H1 (cell line): ENCODE measurements around the gene CCDC24. TPM values are rescaled to one million over a fixed set of nuclear protein-coding genes. Genes with fewer than 3 reads are reported as not detected.

ENCODE experiments used
- CTCF ChIA-PET: fragments of 300-600 bp; sonication (Branson Sonifier 250); formaldehyde crosslinking; loops from one replicate; lab custom pipeline; 2021; ENCODE audit not compliant: partially characterized antibody; lab: Charles Lee
- POLR2A ChIA-PET: fragments of 300-600 bp; sonication (Branson Sonifier 250); formaldehyde crosslinking; loops from one replicate; lab custom pipeline; 2021; ENCODE audit warnings: inconsistent platforms; ENCODE audit not compliant: partially characterized antibody; lab: Charles Lee
- DNase-seq, 2 experiments: peaks; one replicate each; pipeline versions ENCODE4 v3.0.0 to v3.0.0-alpha.2; 2010 to 2022; ENCODE audit warnings: low spot score in 2 of 2, low read depth in 1 of 2, mixed read lengths in 1 of 2
- FAIRE-seq: peaks from 2 replicates; lab custom pipeline; 2011; peaks lifted over from hg19 to GRCh38; lab: Jason Lieb, UNC
- H2AFZ ChIP-seq: 2 replicates; pipeline ENCODE4 v1.8.1; 2012; ENCODE audit warnings: low read length, inconsistent platforms
- H2AK5ac ChIP-seq: 2 replicates; pipeline ENCODE4 v1.6.1; 2013; ENCODE audit warnings: low read depth, low read length
- H2BK120ac ChIP-seq: replicated peaks from 2 replicates; pipeline ENCODE3; 2013; ENCODE audit warnings: low read depth, low read length, inconsistent platforms
- H2BK12ac ChIP-seq: 2 replicates; pipeline ENCODE4 v1.6.1; 2013; ENCODE audit warnings: low read depth, low read length
- H2BK15ac ChIP-seq: 2 replicates; pipeline ENCODE4 v1.6.1; 2013; ENCODE audit warnings: low read length
- H2BK20ac ChIP-seq: 2 replicates; pipeline ENCODE4 v1.6.1; 2013; ENCODE audit warnings: low read length
- H2BK5ac ChIP-seq: 2 replicates; pipeline ENCODE4 v1.6.1; 2013; ENCODE audit warnings: low read depth, low read length
- H3K14ac ChIP-seq: 2 replicates; pipeline ENCODE4 v1.6.1; 2013; ENCODE audit warnings: inconsistent platforms; ENCODE audit not compliant: insufficient read length
- H3K18ac ChIP-seq: 2 replicates; pipeline ENCODE4 v1.6.1; 2013; ENCODE audit warnings: low read length; ENCODE audit errors: extremely low read depth
- H3K23ac ChIP-seq: 2 replicates; pipeline ENCODE4 v1.6.1; 2013; ENCODE audit warnings: inconsistent platforms; ENCODE audit not compliant: insufficient read length
- H3K23me2 ChIP-seq: 2 replicates; pipeline ENCODE4 v1.6.1; 2013; ENCODE audit warnings: low read depth, low read length
- H3K27ac ChIP-seq: 2 replicates; pipeline ENCODE4 v1.6.1; 2011; ENCODE audit warnings: low read depth, low read length, inconsistent platforms
- H3K27me3 ChIP-seq, 4 experiments: replicated peaks in 1 of 4; 1 replicate in 1 of 4; 2 replicates in 3 of 4; pipeline versions ENCODE4 v1.6.1 to v1.8.1; 2011 to 2013; ENCODE audit warnings: low read length in 3 of 4, mild to moderate bottlenecking in 3 of 4, inconsistent platforms in 2 of 4, mixed read lengths in 2 of 4, moderate library complexity in 1 of 4; ENCODE audit not compliant: control insufficient read depth in 3 of 4, insufficient read depth in 3 of 4; ENCODE audit errors: extremely low read depth in 1 of 4
- H3K36me3 ChIP-seq, 4 experiments: 2 replicates each; pipeline versions ENCODE4 v1.6.1 to v1.8.1; 2011 to 2013; ENCODE audit warnings: mild to moderate bottlenecking in 4 of 4, low read length in 3 of 4, moderate library complexity in 2 of 4, control low read depth in 1 of 4, inconsistent platforms in 1 of 4; ENCODE audit not compliant: insufficient read depth in 4 of 4, control insufficient read depth in 2 of 4
- H3K4ac ChIP-seq: replicated peaks from 2 replicates; pipeline ENCODE3; 2013; ENCODE audit warnings: low read length, low read depth, mixed read lengths, inconsistent platforms; ENCODE audit not compliant: insufficient read length
- H3K4me1 ChIP-seq, 4 experiments: replicated peaks in 1 of 4; 1 replicate in 1 of 4; 2 replicates in 3 of 4; pipeline versions ENCODE4 v1.6.1 to v1.8.1; 2011 to 2013; ENCODE audit warnings: low read length in 3 of 4, inconsistent platforms in 2 of 4, mixed read lengths in 1 of 4; ENCODE audit not compliant: insufficient read depth in 4 of 4, control insufficient read depth in 3 of 4
- H3K4me2 ChIP-seq, 2 experiments: 2 replicates each; pipeline versions ENCODE4 v1.6.1 to v1.8.1; 2011 to 2013; ENCODE audit warnings: low read depth in 2 of 2, low read length in 2 of 2, control low read depth in 1 of 2, inconsistent platforms in 1 of 2, mild to moderate bottlenecking in 1 of 2; ENCODE audit not compliant: insufficient read depth in 1 of 2
- H3K4me3 ChIP-seq, 4 experiments: fragments of 200-600, 300-600 bp in 1 of 4; sonication (generic), shearing (Covaris generic), sonication (Bioruptor Twin) in 1 of 4; 2 replicates each; pipeline versions ENCODE4 v1.5.1 to v1.8.1; 2011 to 2016; ENCODE audit warnings: low read length in 4 of 4, low read depth in 3 of 4, control low read depth in 2 of 4, inconsistent platforms in 2 of 4, mild to moderate bottlenecking in 2 of 4, mixed read lengths in 1 of 4, moderate library complexity in 1 of 4; ENCODE audit not compliant: insufficient read depth in 2 of 4; ENCODE audit errors: extremely low read depth in 1 of 4
- H3K56ac ChIP-seq: replicated peaks from 2 replicates; pipeline ENCODE3; 2013; ENCODE audit warnings: low read depth, mild to moderate bottlenecking, mixed read lengths, low read length, inconsistent platforms; ENCODE audit not compliant: insufficient read length
- H3K79me1 ChIP-seq: 2 replicates; pipeline ENCODE4 v1.6.1; 2013; ENCODE audit warnings: low read depth, low read length, control low read depth
- H3K79me2 ChIP-seq, 2 experiments: 2 replicates each; pipeline versions ENCODE4 v1.6.1 to v1.8.1; 2012 to 2013; ENCODE audit warnings: low read length in 2 of 2, mild to moderate bottlenecking in 2 of 2, inconsistent platforms in 1 of 2; ENCODE audit not compliant: insufficient read depth in 2 of 2, control insufficient read depth in 1 of 2
- H3K9ac ChIP-seq, 4 experiments: replicated peaks in 1 of 4; 1 replicate in 1 of 4; 2 replicates in 3 of 4; pipeline versions ENCODE4 v1.6.1 to v1.8.1; 2011 to 2013; ENCODE audit warnings: low read depth in 3 of 4, low read length in 3 of 4, control low read depth in 2 of 4, mild to moderate bottlenecking in 2 of 4, moderate library complexity in 2 of 4, inconsistent platforms in 1 of 4; ENCODE audit errors: extremely low read depth in 1 of 4
- H3K9me3 ChIP-seq, 2 experiments: 2 replicates each; pipeline versions ENCODE4 v1.6.1 to v1.8.1; 2012 to 2013; ENCODE audit warnings: mild to moderate bottlenecking in 2 of 2, moderate library complexity in 2 of 2, control low read depth in 1 of 2, inconsistent platforms in 1 of 2, low read depth in 1 of 2, low read length in 1 of 2, mixed read lengths in 1 of 2; ENCODE audit not compliant: insufficient read depth in 2 of 2
- H4K20me1 ChIP-seq, 2 experiments: replicated peaks in 1 of 2; 2 replicates each; pipeline versions ENCODE3 to v1.8.1; 2011 to 2013; ENCODE audit warnings: inconsistent platforms in 2 of 2, low read length in 2 of 2, mild to moderate bottlenecking in 1 of 2; ENCODE audit not compliant: insufficient read depth in 2 of 2, control insufficient read depth in 1 of 2
- H4K5ac ChIP-seq: 2 replicates; pipeline ENCODE4 v1.6.1; 2013; ENCODE audit warnings: low read length, low read depth, mixed read lengths, inconsistent platforms; ENCODE audit not compliant: insufficient read length
- H4K8ac ChIP-seq: 2 replicates; pipeline ENCODE4 v1.8.0; 2013; ENCODE audit warnings: mild to moderate bottlenecking, moderate library complexity, low read length, inconsistent platforms; ENCODE audit not compliant: insufficient read depth; ENCODE audit errors: extremely low read depth
- H4K91ac ChIP-seq: replicated peaks from 2 replicates; pipeline ENCODE3; 2013; ENCODE audit warnings: low read length, mixed read lengths, inconsistent platforms; ENCODE audit not compliant: insufficient read length
- ASH2L ChIP-seq: fragments of 200-600, 300-600 bp; sonication (generic); IDR thresholded peaks from one replicate; pipeline ENCODE4 v1.7.1; 2017; ENCODE audit warnings: low read length
- ATF3 ChIP-seq: IDR thresholded peaks from 2 replicates; pipeline ENCODE4 v1.6.1; 2011; ENCODE audit warnings: low read depth, mild to moderate bottlenecking, low read length; ENCODE audit not compliant: insufficient read depth
- CREB1 ChIP-seq: IDR thresholded peaks from 2 replicates; pipeline ENCODE4 v1.6.1; 2012; ENCODE audit warnings: inconsistent platforms
- HDAC2 ChIP-seq, 2 experiments: fragments of 300-600 bp in 1 of 2; sonication (generic) in 1 of 2; IDR thresholded peaks; 2 replicates each; pipeline ENCODE4 v1.6.1; 2011 to 2012; ENCODE audit warnings: low read depth in 2 of 2, low read length in 2 of 2, mild to moderate bottlenecking in 2 of 2, moderate library complexity in 2 of 2, borderline replicate concordance in 1 of 2, inconsistent platforms in 1 of 2
- JUN ChIP-seq: IDR thresholded peaks from 2 replicates; pipeline ENCODE4 v1.6.1; 2011; ENCODE audit warnings: low read depth, mild to moderate bottlenecking, improper control_type of control experiment, low read length
- NRF1 ChIP-seq: IDR thresholded peaks from 2 replicates; pipeline ENCODE4 v1.6.1; 2011; ENCODE audit warnings: mild to moderate bottlenecking, low read depth, low read length, improper control_type of control experiment
- POLR2A ChIP-seq, 2 experiments: IDR thresholded peaks; 1 replicate in 1 of 2; 2 replicates in 1 of 2; pipeline ENCODE4 v1.6.1; 2011; ENCODE audit warnings: low read depth in 2 of 2, low read length in 2 of 2, mild to moderate bottlenecking in 2 of 2; ENCODE audit errors: control extremely low read depth in 1 of 2
- POLR2AphosphoS5 ChIP-seq: IDR thresholded peaks from 2 replicates; pipeline ENCODE4 v1.6.1; 2011; ENCODE audit warnings: low read depth, low read length
- RAD21 ChIP-seq, 2 experiments: IDR thresholded peaks in 1 of 2; conservative IDR thresholded peaks in 1 of 2; 2 replicates each; pipeline ENCODE4 v1.6.1; 2011; ENCODE audit warnings: low read depth in 2 of 2, low read length in 2 of 2, improper control_type of control experiment in 1 of 2, inconsistent platforms in 1 of 2, mild to moderate bottlenecking in 1 of 2, moderate library complexity in 1 of 2
- RFX5 ChIP-seq: IDR thresholded peaks from 2 replicates; pipeline ENCODE4 v1.6.1; 2011; ENCODE audit warnings: low read depth, low read length, improper control_type of control experiment, borderline replicate concordance
- SP1 ChIP-seq: IDR thresholded peaks from 2 replicates; pipeline ENCODE4 v1.6.1; 2011; ENCODE audit warnings: low read depth, low read length
- WGBS, 2 experiments: shearing (Covaris generic) in 1 of 2; methylation state at CpG; one replicate each; pipeline versions ENCODE4 v1.1.6 to v1.1.7; 2013 to 2015; ENCODE audit warnings: low lambda C conversion rate in 2 of 2, mixed read lengths in 2 of 2, inconsistent platforms in 1 of 2, low coverage in 1 of 2, missing lambda C conversion rate in 1 of 2; ENCODE audit not compliant: insufficient replicate concordance in 2 of 2, insufficient coverage in 1 of 2, insufficient read length in 1 of 2; ENCODE audit errors: extremely low coverage in 1 of 2, missing lambda C conversion rate in 1 of 2; 5-methylcytosine and 5-hydroxymethylcytosine counted together
- polyA plus RNA-seq, 7 experiments: library from polyadenylated mRNA; depleted of rRNA in 3 of 7; stranded (reverse) in 5 of 7; unstranded in 2 of 7; fragments of >200 nt in 5 of 7; fragments of 200-250 nt in 2 of 7; gene quantifications; 1 replicate in 5 of 7; 2 replicates in 1 of 7; 4 replicates in 1 of 7; pipeline versions ENCODE4 v1.2.1 to v1.2.3, GENCODE V29; 2011 to 2013; ENCODE audit warnings: missing spikeins in 2 of 7, mixed read lengths in 2 of 7
- total RNA-seq: library from RNA; stranded (reverse); fragmentation: NEBNext Ultra II Directional; extraction: Animal tissue kit (Norgen Biotek cat#: 25700); gene quantifications from 2 replicates; pipeline ENCODE4 v1.2.1, GENCODE V29; 2021

The CCDC24 gene
- total and polyA plus RNA-seq, 2 of the 8 experiments (the other 6 are each of a cell fraction or from before 2014, with no cell fraction given), result 11.2 to 11.4 TPM

GRCh38 chr1:43975249-43975961, 16.0 kb upstream of the CCDC24 start:
- Histone ChIP-seq H3K27ac (peak overlapping the region; percentile 85; the same call in 1 of the 2 replicates), H3K23ac (no peak overlapping the region), H3K9ac (peak overlapping the region; percentile 60 to 89 (median 80)), H2BK120ac (no peak overlapping the region), H2AK5ac (no peak overlapping the region), H3K4me2 (peak overlapping the region; percentile 81 to 85), H4K5ac (no peak overlapping the region), H3K4me1 (peaks cover 6 to 24% (median 17%) of the 10 kb centered on the region in 4 experiments), H4K20me1 (peaks cover 4 to 22% of the 10 kb centered on the region in 2 experiments), H3K79me1 (peaks cover 20% of the 10 kb centered on the region), H2BK5ac (no peak overlapping the region), H2BK12ac (no peak overlapping the region), H3K56ac (peak overlapping the region; percentile 44), H3K79me2 (peaks cover 0 to 28% of the 10 kb centered on the region in 2 experiments; a peak in 2 of 4 replicates), H2AFZ (no peak overlapping the region), H2BK20ac (no peak overlapping the region), H3K14ac (no peak overlapping the region), H4K91ac (no peak overlapping the region), H3K27me3 (no peaks in the 10 kb centered on the region), H3K9me3 (no peaks in the 10 kb centered on the region), H2BK15ac (no peak overlapping the region), H3K18ac (peak overlapping the region; percentile 43; the same call in 1 of the 2 replicates), H4K8ac (peak overlapping the region; percentile 96; the same call in 1 of the 2 replicates), H3K23me2 (peaks cover 25% of the 10 kb centered on the region), H3K4me3 (peak overlapping the region; percentile 79 to 88 (median 82)), H3K4ac (no peak overlapping the region), H3K36me3 (peaks cover 2 to 33% (median 17%) of the 10 kb centered on the region in 4 experiments; a peak in 7 of 8 replicates)
- 7% methylated on average over 34 of the region's 34 CpGs; no CpG with 5 or more reads in 1 of the 2 experiments for WGBS, 2 experiments
- CTCF ChIA-PET, result interaction anchor here (0.6 to 5.0 kb wide), 14 partner anchors 13 to 1324 kb away, joined by 3 to 34 read pairs (median 4); partner anchors contain the start of gene CCDC24
- DNase-seq, result no peak
- POLR2A ChIA-PET, result interaction anchor here (0.6 to 12.9 kb wide), 22 partner anchors 14 to 656 kb away, joined by 3 to 189 read pairs (median 4); partner anchors contain the start of genes CCDC24 and KDM4A
- FAIRE-seq, result no peak
- TF ChIP-seq POLR2AphosphoS5 (no peak), SP1 (0 out of 2 replicates have a peak, but pooled peaks have one; percentile 58), CREB1 (no peak), ATF3 (no peak), JUN (no peak), HDAC2 (IDR thresholded peaks at IDR 0.05; ENCODE audit: borderline replicate concordance in 1 of 2, low read depth in 2 of 2, low read length in 2 of 2) (0 out of 4 replicates have a peak, but pooled peaks of 1 of the 2 experiments have one; percentile 7), RAD21 (IDR thresholded peaks at IDR 0.05 in 1 of 2, conservative IDR thresholded peaks at IDR 0.05 in 1 of 2; ENCODE audit: low read depth in 2 of 2, low read length in 2 of 2) (no peak), ASH2L (peak; percentile 26), POLR2A (IDR thresholded peaks at IDR 0.05; ENCODE audit: control extremely low read depth in 1 of 2, low read depth in 2 of 2, low read length in 2 of 2) (no peak), NRF1 (0 out of 2 replicates have a peak, but pooled peaks have one; percentile 13), RFX5 (no peak)
